Gastroesophageal sphincter (tissue), 3 donors: ENCODE measurements around the gene DSCAML1.

Source experiments
- POLR2AphosphoS5 ChIP-seq: sonication (generic); formaldehyde crosslinking; IDR thresholded peaks from one replicate; pipeline ENCODE4 v1.6.1; 2017; ENCODE audit warnings: antibody characterized with exemption
- TF ChIP-seq, protein P1 (sequence below), 4 experiments: fragments of 200-600 bp in 2 of 4; fragments of 450-650 bp in 2 of 4; sonication (generic) in 1 of 4; IDR thresholded peaks; one replicate each; pipeline ENCODE4 v1.5.1; 2017 to 2019; ENCODE audit warnings: antibody characterized with exemption in 4 of 4, mild to moderate bottlenecking in 2 of 4, moderate library complexity in 2 of 4

DNA sequence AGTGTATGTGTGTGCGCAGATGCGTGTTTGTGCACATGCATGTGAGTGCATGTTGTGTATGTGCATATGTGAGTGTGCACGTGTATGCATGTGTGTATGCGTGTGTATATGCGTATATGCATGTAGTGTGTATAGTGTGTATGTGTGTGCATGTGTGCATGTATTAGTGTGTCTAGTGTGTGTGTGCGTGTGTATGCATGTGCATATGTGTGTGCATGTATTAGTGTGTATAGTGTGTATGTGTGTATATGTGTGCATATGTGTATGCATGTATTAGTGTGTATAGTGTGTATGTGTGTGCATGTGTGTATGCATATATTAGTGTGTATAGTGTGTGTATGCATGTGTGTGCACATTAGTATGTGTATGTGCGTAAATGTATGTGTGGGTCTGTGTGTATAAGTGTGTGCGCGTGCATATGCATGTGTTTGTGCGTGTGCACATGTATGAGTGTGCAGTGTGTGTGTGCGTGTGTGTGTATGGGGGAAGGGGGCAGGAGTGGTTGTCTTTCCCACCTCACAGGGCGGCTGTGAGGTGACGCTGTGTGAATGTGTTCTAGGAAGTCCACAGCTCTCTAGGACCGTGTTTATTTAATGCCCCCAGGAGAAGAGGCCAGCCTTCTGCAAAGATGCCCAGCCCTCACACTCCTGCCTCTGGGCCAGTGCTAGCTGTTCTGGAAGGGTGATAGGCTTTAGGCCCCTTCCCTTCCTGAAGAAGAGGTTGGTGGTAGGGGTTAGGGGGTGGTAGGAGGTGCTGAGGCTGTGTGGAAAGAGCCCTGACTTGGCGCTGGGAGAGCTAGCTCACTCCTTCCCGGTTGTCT lies 354.8 kb downstream of the DSCAML1 start:
- TF ChIP-seq, protein P1, sequence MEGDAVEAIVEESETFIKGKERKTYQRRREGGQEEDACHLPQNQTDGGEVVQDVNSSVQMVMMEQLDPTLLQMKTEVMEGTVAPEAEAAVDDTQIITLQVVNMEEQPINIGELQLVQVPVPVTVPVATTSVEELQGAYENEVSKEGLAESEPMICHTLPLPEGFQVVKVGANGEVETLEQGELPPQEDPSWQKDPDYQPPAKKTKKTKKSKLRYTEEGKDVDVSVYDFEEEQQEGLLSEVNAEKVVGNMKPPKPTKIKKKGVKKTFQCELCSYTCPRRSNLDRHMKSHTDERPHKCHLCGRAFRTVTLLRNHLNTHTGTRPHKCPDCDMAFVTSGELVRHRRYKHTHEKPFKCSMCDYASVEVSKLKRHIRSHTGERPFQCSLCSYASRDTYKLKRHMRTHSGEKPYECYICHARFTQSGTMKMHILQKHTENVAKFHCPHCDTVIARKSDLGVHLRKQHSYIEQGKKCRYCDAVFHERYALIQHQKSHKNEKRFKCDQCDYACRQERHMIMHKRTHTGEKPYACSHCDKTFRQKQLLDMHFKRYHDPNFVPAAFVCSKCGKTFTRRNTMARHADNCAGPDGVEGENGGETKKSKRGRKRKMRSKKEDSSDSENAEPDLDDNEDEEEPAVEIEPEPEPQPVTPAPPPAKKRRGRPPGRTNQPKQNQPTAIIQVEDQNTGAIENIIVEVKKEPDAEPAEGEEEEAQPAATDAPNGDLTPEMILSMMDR (IDR thresholded peaks at IDR 0.05), result no peak
- no peak for TF ChIP-seq POLR2AphosphoS5
